ENCODE results near the gene BLM. TPM values are rescaled to one million over a fixed set of nuclear protein-coding genes. Genes with fewer than 3 reads are reported as not detected.

The BLM gene
- total RNA-seq, 1 experiment from 2014 or later = 41.3 TPM

- Histone ChIP-seq H4K5ac (ENCODE audit: insufficient read length, low read depth, low read length) (no peak overlapping the region), H2AFZ (ENCODE audit: low read length) (no peak overlapping the region), H2BK12ac (ENCODE audit: insufficient read length, low read depth, low read length) (no peak overlapping the region), H3K23me2 (ENCODE audit: insufficient read length, low read depth, low read length, poor library complexity, severe bottlenecking) (no peaks in the 10 kb centered on the region), H2BK15ac (ENCODE audit: low read depth, low read length) (no peak overlapping the region), H3K79me2 (ENCODE audit: insufficient read depth, low read length) (no peaks in the 10 kb centered on the region), H2BK20ac (ENCODE audit: low read depth, low read length, poor library complexity, severe bottlenecking) (no peak overlapping the region), H2BK5ac (ENCODE audit: insufficient read length, low read length) (no peak overlapping the region), H3K56ac (ENCODE audit: insufficient read length, low read depth, low read length) (no peak overlapping the region), H3K27ac (ENCODE audit: insufficient read length, low read depth, low read length) (no peak overlapping the region), H3K79me1 (ENCODE audit: insufficient read depth, low read depth, low read length, poor library complexity, severe bottlenecking) (no peaks in the 10 kb centered on the region), H3K14ac (ENCODE audit: insufficient read depth, low read length) (no peak overlapping the region), H3K23ac (ENCODE audit: insufficient read length, low read depth, low read length) (no peak overlapping the region), H4K91ac (ENCODE audit: insufficient read length, low read depth, low read length) (no peak overlapping the region), H2BK120ac (ENCODE audit: low read depth, low read length, poor library complexity, severe bottlenecking) (no peak overlapping the region), H3K9ac (ENCODE audit: extremely low read depth, insufficient read length, low read length) (no peak overlapping the region), H3K4me1 (ENCODE audit: insufficient read depth, low read length) (peaks cover 2% of the 10 kb centered on the region; the same call in 1 of the 2 replicates), H3K27me3 (ENCODE audit: insufficient read depth, low read length) (no peaks in the 10 kb centered on the region), H4K8ac (replicated peaks; ENCODE audit: insufficient read length, low read depth, low read length) (no peak overlapping the region), H3T11ph (ENCODE audit: low read length) (no peak overlapping the region), H3K9me3 (ENCODE audit: control insufficient read depth, low read depth, low read length) (no peaks in the 10 kb centered on the region), H4K20me1 (ENCODE audit: control insufficient read depth, insufficient read depth, insufficient read length) (no peaks in the 10 kb centered on the region), H3K4me2 (ENCODE audit: insufficient read depth, insufficient read length, low read length) (no peak overlapping the region), H2AK5ac (ENCODE audit: insufficient read length, low read length) (no peak overlapping the region), H3K4ac (ENCODE audit: low read depth, low read length) (no peak overlapping the region), H3K18ac (ENCODE audit: insufficient read length, low read depth, low read length) (no peak overlapping the region)
- H3K27ac Mint-ChIP-seq = no peak overlapping the region; a peak in 1 of 7 replicates
- no peak for DNase-seq
- no peaks in the 10 kb centered on the region for H3K27me3 Mint-ChIP-seq (ENCODE audit: low read depth)
- no peaks in the 10 kb centered on the region for H3K36me3 Mint-ChIP-seq (ENCODE audit: insufficient read depth in 1 of 3, low read depth in 3 of 3)
- WGBS (ENCODE audit: extremely low coverage, insufficient read length, low lambda C conversion rate) = no CpG with 5 or more reads among the region's 8 CpGs
- no peak overlapping the region for H3K4me3 Mint-ChIP-seq
- peaks cover 8 to 9% of the 10 kb centered on the region in 2 experiments for H3K4me1 Mint-ChIP-seq
- no peaks in the 10 kb centered on the region; a peak in 1 of 5 replicates for H3K9me3 Mint-ChIP-seq
- TF ChIP-seq CTCF (conservative IDR thresholded peaks at IDR 0.05) = no peak
Observed at GRCh38 chr15:90857883-90858443, 140.8 kb downstream of the BLM start.

Measured in H9 (cell line).